ENCODE results near the gene PVR.

- TF ChIP-seq, protein P1, sequence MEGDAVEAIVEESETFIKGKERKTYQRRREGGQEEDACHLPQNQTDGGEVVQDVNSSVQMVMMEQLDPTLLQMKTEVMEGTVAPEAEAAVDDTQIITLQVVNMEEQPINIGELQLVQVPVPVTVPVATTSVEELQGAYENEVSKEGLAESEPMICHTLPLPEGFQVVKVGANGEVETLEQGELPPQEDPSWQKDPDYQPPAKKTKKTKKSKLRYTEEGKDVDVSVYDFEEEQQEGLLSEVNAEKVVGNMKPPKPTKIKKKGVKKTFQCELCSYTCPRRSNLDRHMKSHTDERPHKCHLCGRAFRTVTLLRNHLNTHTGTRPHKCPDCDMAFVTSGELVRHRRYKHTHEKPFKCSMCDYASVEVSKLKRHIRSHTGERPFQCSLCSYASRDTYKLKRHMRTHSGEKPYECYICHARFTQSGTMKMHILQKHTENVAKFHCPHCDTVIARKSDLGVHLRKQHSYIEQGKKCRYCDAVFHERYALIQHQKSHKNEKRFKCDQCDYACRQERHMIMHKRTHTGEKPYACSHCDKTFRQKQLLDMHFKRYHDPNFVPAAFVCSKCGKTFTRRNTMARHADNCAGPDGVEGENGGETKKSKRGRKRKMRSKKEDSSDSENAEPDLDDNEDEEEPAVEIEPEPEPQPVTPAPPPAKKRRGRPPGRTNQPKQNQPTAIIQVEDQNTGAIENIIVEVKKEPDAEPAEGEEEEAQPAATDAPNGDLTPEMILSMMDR (IDR thresholded peaks at IDR 0.05; ENCODE audit: low read depth, low read length, missing input control): no peak
- TF ChIP-seq SP1 (IDR thresholded peaks at IDR 0.05): no peak
- no peak for TF ChIP-seq MAX (IDR thresholded peaks at IDR 0.05)
- TF ChIP-seq RAD21 (IDR thresholded peaks at IDR 0.05): no peak
- TF ChIP-seq RXRA (IDR thresholded peaks at IDR 0.05): peak in 1 of 2 donors; percentile 25
Observed at GRCh38 chr19:44668985-44669764, 25.5 kb downstream of the PVR start.

Measured in liver (tissue), 3 donors.